ENCODE data around the gene CENPC. TPM values are rescaled to one million over a fixed set of nuclear protein-coding genes. Genes with fewer than 3 reads are reported as not detected.

Gene CENPC
- total RNA-seq, 1 donor from 2014 or later, result 28.4 TPM

DNA sequence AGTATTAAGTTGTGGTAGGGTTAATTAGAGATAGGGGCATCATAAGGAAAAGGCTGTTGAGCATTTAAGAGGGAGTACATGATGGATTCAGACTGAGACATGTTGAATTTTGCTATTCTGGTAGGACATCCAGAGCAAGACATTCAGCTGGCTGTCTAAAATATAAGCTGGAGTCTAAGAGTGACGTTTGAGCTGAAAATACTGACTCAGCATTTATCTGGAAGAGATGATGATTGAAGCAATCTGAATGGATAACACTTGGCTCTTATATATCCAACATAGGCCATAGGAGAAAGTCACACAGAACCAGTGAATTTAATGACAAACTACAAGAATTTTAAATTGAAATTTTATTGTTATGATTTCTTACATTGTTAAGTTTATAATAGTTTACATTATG, 114.3 kb downstream of the CENPC start:
- no peak overlapping the region for H3K4me3 Mint-ChIP-seq
- peaks cover 19% of the 10 kb centered on the region for H3K9me3 Mint-ChIP-seq
- TF ChIP-seq, protein P1, sequence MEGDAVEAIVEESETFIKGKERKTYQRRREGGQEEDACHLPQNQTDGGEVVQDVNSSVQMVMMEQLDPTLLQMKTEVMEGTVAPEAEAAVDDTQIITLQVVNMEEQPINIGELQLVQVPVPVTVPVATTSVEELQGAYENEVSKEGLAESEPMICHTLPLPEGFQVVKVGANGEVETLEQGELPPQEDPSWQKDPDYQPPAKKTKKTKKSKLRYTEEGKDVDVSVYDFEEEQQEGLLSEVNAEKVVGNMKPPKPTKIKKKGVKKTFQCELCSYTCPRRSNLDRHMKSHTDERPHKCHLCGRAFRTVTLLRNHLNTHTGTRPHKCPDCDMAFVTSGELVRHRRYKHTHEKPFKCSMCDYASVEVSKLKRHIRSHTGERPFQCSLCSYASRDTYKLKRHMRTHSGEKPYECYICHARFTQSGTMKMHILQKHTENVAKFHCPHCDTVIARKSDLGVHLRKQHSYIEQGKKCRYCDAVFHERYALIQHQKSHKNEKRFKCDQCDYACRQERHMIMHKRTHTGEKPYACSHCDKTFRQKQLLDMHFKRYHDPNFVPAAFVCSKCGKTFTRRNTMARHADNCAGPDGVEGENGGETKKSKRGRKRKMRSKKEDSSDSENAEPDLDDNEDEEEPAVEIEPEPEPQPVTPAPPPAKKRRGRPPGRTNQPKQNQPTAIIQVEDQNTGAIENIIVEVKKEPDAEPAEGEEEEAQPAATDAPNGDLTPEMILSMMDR (IDR thresholded peaks at IDR 0.05; ENCODE audit: unreplicated experiment), result no peak
- no peak for DNase-seq (ENCODE audit: low spot score in 2 of 2, unreplicated experiment in 2 of 2)
- no peaks in the 10 kb centered on the region for H3K4me1 Mint-ChIP-seq
- peaks cover 26% of the 10 kb centered on the region for H3K36me3 Mint-ChIP-seq
- H3K27me3 Mint-ChIP-seq (ENCODE audit: low read depth), result no peaks in the 10 kb centered on the region
- H3K27ac Mint-ChIP-seq, result no peak overlapping the region

DNA sequence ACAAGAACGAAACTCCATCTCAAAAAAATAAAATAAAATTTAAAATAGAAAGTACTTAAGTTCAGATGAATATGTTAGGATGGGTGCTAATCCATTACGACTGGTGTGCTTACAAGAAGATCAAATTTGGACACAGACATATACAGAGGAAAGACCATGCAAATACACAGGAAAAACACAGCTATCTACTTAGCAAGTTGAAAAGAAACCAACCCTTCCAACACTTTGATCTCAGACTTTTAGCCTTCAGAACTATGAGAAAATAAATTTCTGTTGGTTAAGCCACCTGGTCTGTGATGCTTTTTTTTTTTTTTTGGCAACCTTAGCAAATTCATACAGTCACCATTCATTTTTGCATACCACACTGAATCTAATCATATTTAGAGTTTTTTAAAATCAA, 116.5 kb downstream of the CENPC start:
- Mint-ChIP-seq H3K27ac (no peak overlapping the region), H3K4me1 (no peaks in the 10 kb centered on the region), H3K27me3 (ENCODE audit: low read depth) (no peaks in the 10 kb centered on the region), H3K9me3 (peaks cover 19% of the 10 kb centered on the region), H3K36me3 (peaks cover 17% of the 10 kb centered on the region), H3K4me3 (no peak overlapping the region)
- TF ChIP-seq, protein P1 (IDR thresholded peaks at IDR 0.05; ENCODE audit: unreplicated experiment), result no peak
- DNase-seq (ENCODE audit: low spot score in 2 of 2, unreplicated experiment in 2 of 2), result no peak

Other genes starting within 250 kb of the CENPC start
- not detected in 3 replicates for gene STAP1, start 13.2 kb upstream of the CENPC start, total RNA-seq
- gene UBA6, start 155.7 kb upstream of the CENPC start, total RNA-seq, result 81.1 to 88.6 TPM (median 82.3 TPM) in 3 replicates
- not detected in 3 replicates for gene GNRHR, start 208.9 kb upstream of the CENPC start, total RNA-seq